Measurements from ENCODE around the gene PLXNA4. TPM values are rescaled to one million over a fixed set of nuclear protein-coding genes. Genes with fewer than 3 reads are reported as not detected.

The PLXNA4 gene
- total and polyA plus RNA-seq, 2 donors, result 1.6 to 6.5 TPM

GRCh38 chr7:132158841-132159240 lies 417.4 kb downstream of the PLXNA4 start:
- Histone ChIP-seq H3K4me3 (ENCODE audit: low read depth, low read length) (no peak overlapping the region), H3K36me3 (ENCODE audit: insufficient read depth) (no peaks in the 10 kb centered on the region), H3K27ac (ENCODE audit: low read depth) (no peak overlapping the region), H3K4me1 (ENCODE audit: insufficient read depth) (no peaks in the 10 kb centered on the region)
- WGBS, result 96% methylated on average over 3 of the region's 3 CpGs
- DNase-seq (ENCODE audit: extremely low spot score), result no peak

GRCh38 chr7:132158166-132158565 lies 418.1 kb downstream of the PLXNA4 start:
- Histone ChIP-seq H3K36me3 (ENCODE audit: insufficient read depth) (no peaks in the 10 kb centered on the region), H3K4me1 (ENCODE audit: insufficient read depth) (no peaks in the 10 kb centered on the region), H3K27ac (ENCODE audit: low read depth) (no peak overlapping the region), H3K4me3 (ENCODE audit: low read depth, low read length) (no peak overlapping the region)
- no peak for DNase-seq (ENCODE audit: extremely low spot score)
- 85% methylated on average over 2 of the region's 2 CpGs for WGBS

GRCh38 chr7:132155715-132156114 lies 420.6 kb downstream of the PLXNA4 start:
- DNase-seq (ENCODE audit: extremely low spot score), result no peak
- H3K4me3 ChIP-seq (ENCODE audit: low read depth, low read length), result no peak overlapping the region
- no peaks in the 10 kb centered on the region for H3K36me3 ChIP-seq (ENCODE audit: insufficient read depth)
- WGBS, result 94% methylated on average over 5 of the region's 5 CpGs
- no peak overlapping the region for H3K27ac ChIP-seq (ENCODE audit: low read depth)
- no peaks in the 10 kb centered on the region for H3K4me1 ChIP-seq (ENCODE audit: insufficient read depth)

GRCh38 chr7:132154695-132155471 lies 421.4 kb downstream of the PLXNA4 start:
- no peak overlapping the region for H3K4me3 ChIP-seq (ENCODE audit: low read depth, low read length)
- no peaks in the 10 kb centered on the region for H3K4me1 ChIP-seq (ENCODE audit: insufficient read depth)
- H3K27ac ChIP-seq (ENCODE audit: low read depth), result no peak overlapping the region
- no peaks in the 10 kb centered on the region for H3K36me3 ChIP-seq (ENCODE audit: insufficient read depth)
- no peak for DNase-seq (ENCODE audit: extremely low spot score)
- 71% methylated on average over 8 of the region's 8 CpGs for WGBS

DNA sequence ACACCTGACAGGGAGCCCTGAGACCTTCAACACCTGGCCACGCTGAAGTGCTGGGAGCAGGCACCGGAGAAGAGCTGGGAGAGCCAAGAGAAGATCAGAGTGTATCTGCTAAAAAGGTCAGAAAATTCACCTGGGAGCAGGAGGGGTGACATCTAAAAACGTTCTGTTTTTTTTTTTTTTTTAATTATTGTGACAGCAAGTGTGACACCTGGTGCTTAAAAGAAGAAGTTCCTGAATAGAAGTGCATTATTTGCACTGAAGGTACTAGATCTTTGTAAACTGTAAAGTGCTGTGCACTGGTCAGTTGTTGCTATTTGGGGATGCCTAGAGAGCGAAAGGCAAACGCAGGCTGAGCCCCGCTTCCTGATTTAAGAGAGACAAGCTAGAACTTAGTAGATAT lies 422.0 kb downstream of the PLXNA4 start:
- Histone ChIP-seq H3K4me3 (ENCODE audit: low read depth, low read length) (no peak overlapping the region), H3K27ac (ENCODE audit: low read depth) (no peak overlapping the region), H3K4me1 (ENCODE audit: insufficient read depth) (no peaks in the 10 kb centered on the region), H3K36me3 (ENCODE audit: insufficient read depth) (no peaks in the 10 kb centered on the region)
- 78% methylated on average over 6 of the region's 6 CpGs for WGBS
- DNase-seq (ENCODE audit: extremely low spot score), result no peak

DNA sequence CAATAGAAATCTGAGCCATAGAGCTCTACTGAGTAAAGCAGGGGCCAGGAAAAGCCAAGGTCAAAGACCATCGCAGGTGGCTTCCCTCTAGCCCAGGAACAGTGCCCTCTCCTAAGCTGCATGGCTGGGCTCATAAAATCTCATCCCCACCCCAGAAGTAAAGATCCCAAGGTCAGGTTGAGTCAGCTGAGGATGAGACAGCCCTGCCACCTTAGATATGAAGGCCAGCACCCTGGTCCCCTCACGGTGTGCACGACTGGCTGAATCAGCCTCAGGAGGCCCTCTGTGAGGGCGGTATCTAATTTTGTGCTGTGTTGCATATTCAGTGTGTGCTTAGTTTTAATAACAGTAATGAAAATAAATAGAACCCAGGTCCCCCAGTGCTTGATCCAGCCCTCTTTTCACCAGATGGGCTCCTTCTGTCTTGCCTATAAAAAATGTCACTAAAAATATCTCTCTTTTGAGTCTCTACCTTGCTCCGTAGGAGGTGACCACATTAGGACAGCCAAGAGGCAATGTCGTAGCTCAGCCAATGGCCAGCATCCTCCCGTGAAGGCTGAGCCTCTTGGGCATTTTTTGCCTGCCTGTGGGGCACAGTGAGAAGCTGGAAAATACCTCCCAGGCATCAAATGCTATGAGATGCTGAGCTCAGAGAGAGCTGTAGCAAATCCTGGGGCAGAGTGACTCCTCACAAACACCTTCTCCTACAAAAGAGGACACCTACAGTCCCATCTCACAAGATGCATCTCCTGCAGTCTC lies 424.0 kb downstream of the PLXNA4 start:
- 83% methylated on average over 7 of the region's 7 CpGs for WGBS
- no peaks in the 10 kb centered on the region for H3K4me1 ChIP-seq (ENCODE audit: insufficient read depth)
- no peaks in the 10 kb centered on the region for H3K36me3 ChIP-seq (ENCODE audit: insufficient read depth)
- no peak overlapping the region for H3K27ac ChIP-seq (ENCODE audit: low read depth)
- no peak overlapping the region for H3K4me3 ChIP-seq (ENCODE audit: low read depth, low read length)
- no peak for DNase-seq (ENCODE audit: extremely low spot score)

DNA sequence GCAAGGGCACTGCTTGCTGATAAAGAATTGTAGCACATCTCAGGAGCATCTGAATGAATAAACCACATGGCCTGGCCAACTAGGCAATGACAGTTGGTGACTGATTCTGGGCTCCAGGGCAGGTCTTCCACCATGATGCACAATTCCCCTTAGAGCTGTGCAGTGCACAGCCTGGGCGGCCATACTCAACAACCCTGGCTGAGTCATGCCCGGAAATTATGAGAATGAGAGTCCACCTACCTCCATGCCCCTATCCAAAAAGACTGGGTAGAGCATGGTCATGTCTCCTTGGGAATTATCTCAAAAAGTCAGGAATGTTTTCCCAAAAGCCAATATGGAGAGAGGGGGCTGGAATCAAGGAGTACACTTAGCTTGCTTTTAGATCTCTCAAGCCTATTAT lies 425.6 kb downstream of the PLXNA4 start:
- 95% methylated on average over 2 of the region's 2 CpGs for whole genome bisulfite sequencing
- H3K4me3 ChIP-seq (ENCODE audit: low read depth, low read length), result no peak overlapping the region
- H3K27ac ChIP-seq (ENCODE audit: low read depth), result no peak overlapping the region
- no peaks in the 10 kb centered on the region for H3K4me1 ChIP-seq (ENCODE audit: insufficient read depth)
- no peak for DNase-seq (ENCODE audit: extremely low spot score)
- no peaks in the 10 kb centered on the region for H3K36me3 ChIP-seq (ENCODE audit: insufficient read depth)

- H3K36me3 ChIP-seq (ENCODE audit: insufficient read depth), result no peaks in the 10 kb centered on the region
- H3K4me1 ChIP-seq (ENCODE audit: insufficient read depth), result no peaks in the 10 kb centered on the region
- 66% methylated on average over 8 of the region's 8 CpGs for WGBS
- no peak for DNase-seq (ENCODE audit: extremely low spot score)
- H3K4me3 ChIP-seq (ENCODE audit: low read depth, low read length), result no peak overlapping the region
- no peak overlapping the region for H3K27ac ChIP-seq (ENCODE audit: low read depth)
Measured at GRCh38 chr7:132149436-132150304, 426.6 kb downstream of the PLXNA4 start.

DNA sequence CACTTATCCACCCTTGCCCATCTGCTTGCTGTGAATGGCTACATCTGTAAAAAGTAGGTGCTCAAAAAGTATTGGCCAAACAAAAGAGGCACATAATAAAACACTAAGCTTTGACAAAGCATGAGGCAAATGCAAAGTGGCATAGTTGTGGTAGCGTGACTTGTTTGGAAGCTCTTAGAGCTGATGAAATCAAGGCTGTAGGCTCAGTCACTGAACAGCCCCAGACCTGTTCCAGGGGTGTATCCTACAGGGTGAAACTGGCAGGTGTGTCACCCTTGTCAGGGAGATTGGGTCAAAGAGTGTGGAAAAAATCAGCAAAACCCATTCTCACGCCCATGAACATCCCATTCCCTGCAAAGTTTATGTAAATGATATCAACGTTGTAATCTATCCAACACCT lies 427.4 kb downstream of the PLXNA4 start:
- H3K4me3 ChIP-seq (ENCODE audit: low read depth, low read length), result no peak overlapping the region
- 81% methylated on average over 3 of the region's 3 CpGs for WGBS
- no peaks in the 10 kb centered on the region for H3K4me1 ChIP-seq (ENCODE audit: insufficient read depth)
- H3K36me3 ChIP-seq (ENCODE audit: insufficient read depth), result no peaks in the 10 kb centered on the region
- DNase-seq (ENCODE audit: extremely low spot score), result no peak
- H3K27ac ChIP-seq (ENCODE audit: low read depth), result no peak overlapping the region

DNA sequence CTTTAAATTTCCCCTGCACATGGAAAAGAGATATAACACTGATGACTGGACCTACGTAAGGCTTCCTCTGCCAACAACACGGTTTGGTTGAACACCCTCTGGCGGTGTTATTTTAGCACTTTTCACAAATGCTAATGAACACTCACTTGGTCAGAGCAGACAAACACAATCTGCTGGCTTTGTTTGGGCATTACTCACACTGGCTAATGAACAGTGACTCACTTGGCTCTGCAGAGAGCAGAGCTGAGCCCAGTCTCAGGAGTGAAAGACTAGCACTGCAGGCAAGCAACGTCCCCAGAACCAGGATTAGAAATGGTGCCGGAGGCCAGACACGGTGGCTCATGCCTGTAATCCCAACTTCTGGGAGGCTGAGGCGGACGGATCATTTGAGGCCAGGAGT lies 430.8 kb downstream of the PLXNA4 start:
- H3K27ac ChIP-seq (ENCODE audit: low read depth), result no peak overlapping the region
- no peak for DNase-seq (ENCODE audit: extremely low spot score)

GRCh38 chr7:132145063-132145462 lies 431.2 kb downstream of the PLXNA4 start:
- Histone ChIP-seq H3K36me3 (ENCODE audit: insufficient read depth) (no peaks in the 10 kb centered on the region), H3K4me3 (ENCODE audit: low read depth, low read length) (no peak overlapping the region), H3K27ac (ENCODE audit: low read depth) (no peak overlapping the region), H3K4me1 (ENCODE audit: insufficient read depth) (no peaks in the 10 kb centered on the region)
- DNase-seq (ENCODE audit: extremely low spot score), result no peak
- WGBS, result 83% methylated on average over 9 of the region's 9 CpGs

More for the DNA sequence above, 430.8 kb downstream of the PLXNA4 start:
- no peak overlapping the region for H3K4me3 ChIP-seq (ENCODE audit: low read depth, low read length)
- H3K36me3 ChIP-seq (ENCODE audit: insufficient read depth), result no peaks in the 10 kb centered on the region
- 58% methylated on average over 8 of the region's 8 CpGs for WGBS
- H3K4me1 ChIP-seq (ENCODE audit: insufficient read depth), result no peaks in the 10 kb centered on the region

DNA sequence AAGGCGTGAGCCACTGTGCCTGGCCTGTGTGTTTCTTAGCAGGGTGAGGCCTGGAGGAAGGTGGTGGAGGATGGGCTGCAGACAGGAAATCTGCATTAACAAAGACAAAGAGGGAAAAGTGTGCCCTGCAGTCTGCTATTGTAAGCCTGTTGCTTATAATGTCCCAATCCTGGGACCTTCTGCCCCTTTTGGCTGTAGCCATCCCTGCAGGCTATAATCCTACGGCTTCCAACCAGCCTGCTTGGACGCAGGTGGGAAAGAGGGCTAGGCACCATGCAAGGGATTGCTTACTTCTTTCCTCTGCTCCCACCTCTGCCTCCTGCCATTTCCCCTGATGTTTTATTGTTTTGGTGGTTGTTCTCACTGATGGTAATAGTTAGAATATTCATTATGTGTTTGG lies 434.3 kb downstream of the PLXNA4 start:
- DNase-seq (ENCODE audit: extremely low spot score), result no peak
- H3K36me3 ChIP-seq (ENCODE audit: insufficient read depth), result no peaks in the 10 kb centered on the region
- H3K27ac ChIP-seq (ENCODE audit: low read depth), result no peak overlapping the region
- H3K4me3 ChIP-seq (ENCODE audit: low read depth, low read length), result no peak overlapping the region
- 89% methylated on average over 3 of the region's 3 CpGs for WGBS
- no peaks in the 10 kb centered on the region for H3K4me1 ChIP-seq (ENCODE audit: insufficient read depth)

GRCh38 chr7:132141109-132141508 lies 435.2 kb downstream of the PLXNA4 start:
- H3K27ac ChIP-seq (ENCODE audit: low read depth), result no peak overlapping the region
- DNase-seq (ENCODE audit: extremely low spot score), result no peak
- no peaks in the 10 kb centered on the region for H3K36me3 ChIP-seq (ENCODE audit: insufficient read depth)
- WGBS, result 85% methylated on average over 3 of the region's 3 CpGs
- H3K4me1 ChIP-seq (ENCODE audit: insufficient read depth), result no peaks in the 10 kb centered on the region
- no peak overlapping the region for H3K4me3 ChIP-seq (ENCODE audit: low read depth, low read length)

All from urinary bladder (tissue), 4 donors.